Hepatocyte (in vitro differentiated cells): ENCODE results near the gene NPFF. TPM values are rescaled to one million over a fixed set of nuclear protein-coding genes. Genes with fewer than 3 reads are reported as not detected.

Source experiments
- DNase-seq: peaks from one replicate; pipeline ENCODE4 v3.0.0-alpha.2; 2016; ENCODE audit warnings: low spot score
- H2AFZ ChIP-seq: fragments of 200-600 bp; sonication (generic); 2 replicates; pipeline ENCODE4 v1.6.0; 2016; ENCODE audit warnings: antibody characterized with exemption, mild to moderate bottlenecking
- H3K27ac ChIP-seq: fragments of 200-600 bp; sonication (generic); 2 replicates; pipeline ENCODE4 v1.5.1; 2016; ENCODE audit warnings: mild to moderate bottlenecking
- H3K27me3 ChIP-seq: fragments of 200-600 bp; sonication (generic); 2 replicates; pipeline ENCODE4 v1.6.1; 2016
- H3K36me3 ChIP-seq: fragments of 200-600 bp; sonication (generic); replicated peaks from 2 replicates; pipeline ENCODE4 v1.5.1; 2016; ENCODE audit warnings: low read depth; ENCODE audit not compliant: insufficient read depth
- H3K4me1 ChIP-seq: fragments of 200-600 bp; sonication (generic); 2 replicates; pipeline ENCODE4 v1.5.1; 2016; ENCODE audit warnings: mild to moderate bottlenecking, moderate library complexity; ENCODE audit not compliant: insufficient read depth
- H3K4me2 ChIP-seq: fragments of 200-600 bp; sonication (generic); 2 replicates; pipeline ENCODE4 v1.6.0; 2016
- H3K4me3 ChIP-seq: fragments of 200-600 bp; sonication (generic); 2 replicates; pipeline ENCODE4 v1.5.1; 2016; ENCODE audit warnings: mild to moderate bottlenecking
- H3K79me2 ChIP-seq: fragments of 200-600 bp; sonication (generic); 2 replicates; pipeline ENCODE4 v1.6.0; 2017; ENCODE audit warnings: mild to moderate bottlenecking
- H3K9me2 ChIP-seq: fragments of 200-600 bp; sonication (generic); replicated peaks from 2 replicates; pipeline ENCODE4 v1.6.0; 2017; ENCODE audit warnings: mild to moderate bottlenecking; ENCODE audit not compliant: insufficient read depth
- H3K9me3 ChIP-seq: fragments of 200-600 bp; sonication (generic); 2 replicates; pipeline ENCODE4 v1.5.1; 2016; ENCODE audit warnings: low read depth, mild to moderate bottlenecking
- H4K20me1 ChIP-seq: fragments of 200-600 bp; sonication (generic); 2 replicates; pipeline ENCODE4 v1.6.0; 2016; ENCODE audit warnings: mild to moderate bottlenecking; ENCODE audit not compliant: insufficient read depth, poor library complexity, severe bottlenecking
- EZH2 ChIP-seq: fragments of 200-600 bp; sonication (generic); IDR thresholded peaks from 2 replicates; pipeline ENCODE4 v1.6.1; 2016; ENCODE audit warnings: antibody characterized with exemption, mild to moderate bottlenecking, borderline replicate concordance
- EZH2phosphoT487 ChIP-seq: fragments of 200-600 bp; sonication (generic); IDR thresholded peaks from one replicate; pipeline ENCODE4 v1.6.1; 2018; ENCODE audit warnings: antibody characterized with exemption, mild to moderate bottlenecking, low read depth, moderate library complexity; ENCODE audit not compliant: unreplicated experiment, severe bottlenecking
- WGBS: methylation state at CpG from one replicate; pipeline ENCODE4 v1.1.6; 2016; ENCODE audit warnings: low lambda C conversion rate; ENCODE audit errors: missing lambda C conversion rate; 5-methylcytosine and 5-hydroxymethylcytosine counted together
- polyA plus RNA-seq: library from polyadenylated mRNA; unstranded; fragments of >200 nt; fragmentation: Nextera tagmentation; extraction: Ambion mirVana; gene quantifications from 2 replicates; pipeline ENCODE4 v1.2.1, GENCODE V29; 2016
- total RNA-seq: library from RNA; depleted of rRNA; stranded (reverse); fragments of >200 nt; gene quantifications from 2 replicates; pipeline ENCODE4 v1.2.3, GENCODE V29; 2014
- TF ChIP-seq, protein P1 (sequence below): fragments of 200-600 bp; sonication (generic); IDR thresholded peaks from 2 replicates; pipeline ENCODE4 v1.5.1; 2016; ENCODE audit warnings: antibody characterized with exemption, mild to moderate bottlenecking; ENCODE audit not compliant: poor library complexity

Gene NPFF
- total and polyA plus RNA-seq, 2 experiments from 2014 or later, result 0.77 TPM; not detected in 1

DNA sequence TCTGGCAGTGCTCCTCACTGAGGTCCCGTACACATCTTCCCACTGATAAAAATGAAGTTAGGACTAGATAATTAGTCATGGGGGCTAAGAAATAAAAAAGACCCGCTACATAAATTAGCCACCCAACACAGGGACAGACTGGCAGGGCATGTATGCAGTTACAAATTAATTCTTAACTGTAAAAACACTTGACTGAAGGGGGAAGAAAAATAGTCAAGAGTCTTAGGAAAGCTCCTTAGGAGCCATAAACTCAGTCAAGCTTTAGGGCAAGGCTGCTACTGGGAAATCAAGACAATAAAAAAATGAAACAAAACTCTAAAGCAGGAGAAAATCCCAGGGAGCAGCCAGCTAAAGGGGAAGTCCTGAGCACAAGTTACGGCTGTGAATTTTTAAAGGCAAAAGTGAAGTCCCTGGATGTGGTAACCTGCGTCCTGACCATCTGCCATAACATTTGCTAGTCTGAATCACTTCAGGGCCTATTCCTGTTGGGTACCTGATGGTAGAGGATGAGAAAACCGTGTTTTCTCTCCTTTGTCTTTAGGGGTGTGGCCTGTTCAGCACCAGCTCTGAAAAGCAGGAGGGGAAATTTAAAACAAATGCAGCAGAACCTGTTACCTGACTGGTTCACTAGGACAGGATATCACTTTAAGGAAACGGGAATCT, 7.5 kb upstream of the NPFF start:
- Histone ChIP-seq H3K9me2 (no peaks in the 10 kb centered on the region), H2AFZ (no peak overlapping the region), H3K36me3 (no peaks in the 10 kb centered on the region), H3K79me2 (no peaks in the 10 kb centered on the region), H3K27me3 (no peaks in the 10 kb centered on the region), H3K4me1 (no peaks in the 10 kb centered on the region), H3K4me3 (no peak overlapping the region), H4K20me1 (no peaks in the 10 kb centered on the region), H3K9me3 (no peaks in the 10 kb centered on the region), H3K4me2 (no peak overlapping the region), H3K27ac (no peak overlapping the region)
- WGBS, result 93% methylated on average over 6 of the region's 6 CpGs
- DNase-seq, result no peak
- TF ChIP-seq EZH2 (no peak), EZH2phosphoT487 (no peak)
- TF ChIP-seq, protein P1, sequence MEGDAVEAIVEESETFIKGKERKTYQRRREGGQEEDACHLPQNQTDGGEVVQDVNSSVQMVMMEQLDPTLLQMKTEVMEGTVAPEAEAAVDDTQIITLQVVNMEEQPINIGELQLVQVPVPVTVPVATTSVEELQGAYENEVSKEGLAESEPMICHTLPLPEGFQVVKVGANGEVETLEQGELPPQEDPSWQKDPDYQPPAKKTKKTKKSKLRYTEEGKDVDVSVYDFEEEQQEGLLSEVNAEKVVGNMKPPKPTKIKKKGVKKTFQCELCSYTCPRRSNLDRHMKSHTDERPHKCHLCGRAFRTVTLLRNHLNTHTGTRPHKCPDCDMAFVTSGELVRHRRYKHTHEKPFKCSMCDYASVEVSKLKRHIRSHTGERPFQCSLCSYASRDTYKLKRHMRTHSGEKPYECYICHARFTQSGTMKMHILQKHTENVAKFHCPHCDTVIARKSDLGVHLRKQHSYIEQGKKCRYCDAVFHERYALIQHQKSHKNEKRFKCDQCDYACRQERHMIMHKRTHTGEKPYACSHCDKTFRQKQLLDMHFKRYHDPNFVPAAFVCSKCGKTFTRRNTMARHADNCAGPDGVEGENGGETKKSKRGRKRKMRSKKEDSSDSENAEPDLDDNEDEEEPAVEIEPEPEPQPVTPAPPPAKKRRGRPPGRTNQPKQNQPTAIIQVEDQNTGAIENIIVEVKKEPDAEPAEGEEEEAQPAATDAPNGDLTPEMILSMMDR, result no peak

DNA sequence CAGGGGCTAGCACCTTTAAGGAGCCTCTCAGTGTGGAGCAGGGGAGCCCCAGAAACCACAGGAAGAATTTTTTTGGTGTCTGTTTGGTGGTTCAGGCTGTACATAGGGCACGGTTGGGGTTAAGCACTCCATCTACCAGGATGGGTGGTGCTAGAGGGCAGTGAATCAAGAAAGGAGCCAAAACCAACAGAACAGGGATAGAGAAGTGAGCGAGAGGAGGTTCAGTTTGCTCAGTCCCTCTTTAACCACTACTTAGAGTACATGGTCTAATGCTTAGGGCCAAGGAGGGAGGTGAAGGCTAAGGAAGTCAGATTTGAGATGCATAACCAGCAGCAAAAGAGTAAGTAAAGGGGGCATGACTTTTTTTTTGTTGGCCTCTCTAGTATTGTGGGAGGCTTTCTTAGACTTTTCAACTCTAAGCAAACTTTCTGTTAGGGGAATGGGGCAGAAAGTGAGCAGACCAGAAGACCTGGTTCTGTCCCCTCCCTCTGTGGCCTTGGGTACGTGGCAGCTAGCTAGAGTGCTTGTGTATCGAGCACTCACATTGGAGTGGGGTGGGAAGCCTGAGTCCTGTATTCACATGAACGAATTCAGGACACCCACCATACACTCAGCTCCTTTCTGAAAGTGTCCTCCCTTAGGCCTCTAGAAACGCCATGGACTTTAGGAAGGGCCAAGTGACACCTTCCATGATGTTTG, 6.6 kb upstream of the NPFF start:
- no peaks in the 10 kb centered on the region for H4K20me1 ChIP-seq
- H3K27ac ChIP-seq, result no peak overlapping the region
- no peaks in the 10 kb centered on the region for H3K9me2 ChIP-seq
- H3K36me3 ChIP-seq, result no peaks in the 10 kb centered on the region
- no peak overlapping the region for H3K4me2 ChIP-seq
- H3K79me2 ChIP-seq, result no peaks in the 10 kb centered on the region
- no peaks in the 10 kb centered on the region for H3K4me1 ChIP-seq
- WGBS, result 93% methylated on average over 6 of the region's 6 CpGs
- no peaks in the 10 kb centered on the region for H3K27me3 ChIP-seq
- no peaks in the 10 kb centered on the region for H3K9me3 ChIP-seq
- no peak overlapping the region for H2AFZ ChIP-seq
- no peak overlapping the region for H3K4me3 ChIP-seq
- DNase-seq, result no peak
- TF ChIP-seq EZH2 (no peak), EZH2phosphoT487 (no peak)
- TF ChIP-seq, protein P1, result no peak

DNA sequence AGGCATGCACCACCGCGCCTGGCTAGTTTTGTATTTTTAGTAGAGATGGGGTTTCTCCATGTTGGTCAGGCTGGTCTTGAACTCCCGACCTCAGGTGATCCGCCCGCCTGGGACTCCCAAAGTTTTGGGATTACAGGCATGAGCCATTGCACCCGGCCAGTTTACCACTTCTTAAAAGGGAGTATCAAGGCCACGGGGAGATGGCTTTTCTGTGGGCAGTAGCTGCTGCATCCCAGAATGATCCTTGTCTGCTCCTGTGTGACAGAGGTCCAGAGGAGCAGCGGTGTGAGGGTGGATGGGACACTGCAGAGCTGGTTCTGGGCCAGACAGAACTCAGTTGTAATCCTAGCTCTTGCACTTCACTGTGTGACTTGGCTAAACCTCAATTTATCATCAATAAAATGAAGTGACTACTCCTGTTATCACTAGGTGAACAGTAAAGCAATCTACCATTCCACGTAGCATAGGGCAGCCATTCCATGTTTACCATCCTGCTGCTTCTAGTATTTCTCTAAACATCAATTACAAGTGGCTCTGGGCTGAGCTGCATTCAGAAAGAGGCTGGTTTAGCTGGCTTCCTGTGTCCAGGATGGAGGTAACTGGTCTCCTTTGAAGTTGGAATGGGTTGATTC, 3.0 kb upstream of the NPFF start:
- no peaks in the 10 kb centered on the region for H3K79me2 ChIP-seq
- TF ChIP-seq, protein P1, result no peak
- TF ChIP-seq EZH2 (no peak), EZH2phosphoT487 (no peak)
- no peaks in the 10 kb centered on the region for H3K36me3 ChIP-seq
- 94% methylated on average over 9 of the region's 9 CpGs for WGBS
- H3K9me3 ChIP-seq, result no peaks in the 10 kb centered on the region
- no peak overlapping the region for H3K4me3 ChIP-seq
- H4K20me1 ChIP-seq, result no peaks in the 10 kb centered on the region
- DNase-seq, result no peak
- H3K27me3 ChIP-seq, result no peaks in the 10 kb centered on the region
- H3K4me1 ChIP-seq, result no peaks in the 10 kb centered on the region
- H3K4me2 ChIP-seq, result no peak overlapping the region
- H3K9me2 ChIP-seq, result no peaks in the 10 kb centered on the region
- H2AFZ ChIP-seq, result no peak overlapping the region
- H3K27ac ChIP-seq, result no peak overlapping the region
